HG02938 (cell line): Measurements from ENCODE around the gene PLGRKT.
"Not testable (repeated sequence)": the region's sequence is repeated elsewhere in the genome, so short reads cannot be mapped to it uniquely, and the experiment has no call there.

Experiments used
- ATAC-seq: cut with Tn5 transposase; IDR thresholded peaks from one replicate; pipeline ENCODE4 v1.9.1; 2021; ENCODE audit warnings: mild to moderate bottlenecking, moderate library complexity; ENCODE audit not compliant: unreplicated experiment

PLGRKT gene

GRCh38 chr9:5433328-5433727 is 4.4 kb downstream of the PLGRKT start:
- ATAC-seq, result not testable (repeated sequence)

GRCh38 chr9:5432890-5433289 is 4.8 kb downstream of the PLGRKT start:
- not testable (repeated sequence) for ATAC-seq

GRCh38 chr9:5430912-5431311 is 6.8 kb downstream of the PLGRKT start:
- ATAC-seq, result no peak

- no peak for ATAC-seq
These were observed 7.7 kb downstream of the PLGRKT start for GRCh38 chr9:5429873-5430564.

- no peak for ATAC-seq
These were observed 8.8 kb downstream of the PLGRKT start for GRCh38 chr9:5428794-5429528.

GRCh38 chr9:5428172-5428571 is 9.6 kb downstream of the PLGRKT start:
- ATAC-seq, result no peak

GRCh38 chr9:5427005-5427404 is 10.7 kb downstream of the PLGRKT start:
- no peak for ATAC-seq

- no peak for ATAC-seq
These were observed 12.6 kb downstream of the PLGRKT start for GRCh38 chr9:5425006-5425628.

- ATAC-seq, result no peak
These were observed 15.4 kb downstream of the PLGRKT start for GRCh38 chr9:5422276-5422675.

GRCh38 chr9:5421163-5421562 is 16.6 kb downstream of the PLGRKT start:
- ATAC-seq, result no peak

GRCh38 chr9:5419987-5420386 is 17.7 kb downstream of the PLGRKT start:
- ATAC-seq, result no peak

- no peak for ATAC-seq
These were observed 19.2 kb downstream of the PLGRKT start for GRCh38 chr9:5418481-5418880.

DNA sequence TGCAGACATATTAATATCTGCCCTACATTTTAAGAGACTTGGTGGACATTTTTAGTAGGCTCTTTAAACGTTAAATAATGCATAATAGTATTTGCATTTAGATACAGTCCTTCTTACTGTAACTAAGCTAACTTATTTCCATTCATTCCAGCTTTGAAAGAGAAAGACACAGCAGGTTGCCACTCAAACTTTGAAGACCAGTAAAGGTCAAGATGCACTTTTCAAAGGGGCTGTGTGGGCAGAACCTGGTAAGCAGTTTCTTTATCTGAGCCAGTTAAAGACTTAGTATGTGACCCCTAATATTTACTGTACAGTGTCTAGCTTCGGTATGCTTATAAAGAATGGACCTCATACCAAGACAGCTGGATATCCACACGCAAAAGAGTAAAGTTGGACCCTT is 20.8 kb downstream of the PLGRKT start:
- ATAC-seq, result no peak

- no peak for ATAC-seq
These were observed 29.1 kb downstream of the PLGRKT start for GRCh38 chr9:5408596-5408995.

GRCh38 chr9:5402217-5402616 is 35.5 kb downstream of the PLGRKT start:
- no peak for ATAC-seq

- ATAC-seq, result not testable (repeated sequence)
These were observed 40.2 kb downstream of the PLGRKT start for GRCh38 chr9:5397547-5397946.

DNA sequence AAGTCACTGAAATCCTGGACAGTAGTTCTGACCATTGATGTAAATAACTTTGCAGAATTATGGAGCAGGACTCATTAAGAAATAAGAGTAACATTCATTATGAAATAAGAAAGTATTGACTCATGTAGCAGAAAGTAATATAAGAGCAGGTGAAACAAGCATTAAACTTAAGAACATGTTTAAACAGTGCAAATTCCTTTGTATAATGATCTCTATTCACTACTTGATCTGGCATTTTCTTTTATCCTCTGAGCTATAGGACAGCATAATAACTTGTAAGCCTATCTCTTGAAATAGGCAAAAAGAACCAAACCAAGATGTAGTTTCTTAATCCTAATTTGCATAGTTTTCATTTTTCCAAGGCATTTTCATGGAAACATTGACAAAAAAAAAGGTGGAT is 42.3 kb downstream of the PLGRKT start:
- ATAC-seq, result no peak

DNA sequence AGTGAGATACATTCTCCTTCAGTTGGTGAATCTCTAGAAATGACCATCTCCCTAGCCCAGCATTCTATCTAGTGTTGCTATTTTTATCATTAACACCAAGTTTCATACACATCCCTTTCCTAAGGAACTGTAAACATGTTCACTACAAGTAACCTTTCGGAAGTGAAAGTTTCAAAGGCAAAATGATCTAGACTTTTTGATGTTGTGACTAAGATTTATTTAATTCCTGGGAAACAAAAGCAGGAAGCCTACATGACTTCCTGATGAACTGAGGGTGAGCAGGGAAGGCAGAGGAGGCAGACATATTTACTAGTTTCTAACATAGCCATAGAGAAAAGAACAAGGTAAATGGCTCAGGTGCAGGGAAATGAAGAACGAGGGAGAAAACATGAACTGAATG is 43.7 kb downstream of the PLGRKT start:
- ATAC-seq, result not testable (repeated sequence)

DNA sequence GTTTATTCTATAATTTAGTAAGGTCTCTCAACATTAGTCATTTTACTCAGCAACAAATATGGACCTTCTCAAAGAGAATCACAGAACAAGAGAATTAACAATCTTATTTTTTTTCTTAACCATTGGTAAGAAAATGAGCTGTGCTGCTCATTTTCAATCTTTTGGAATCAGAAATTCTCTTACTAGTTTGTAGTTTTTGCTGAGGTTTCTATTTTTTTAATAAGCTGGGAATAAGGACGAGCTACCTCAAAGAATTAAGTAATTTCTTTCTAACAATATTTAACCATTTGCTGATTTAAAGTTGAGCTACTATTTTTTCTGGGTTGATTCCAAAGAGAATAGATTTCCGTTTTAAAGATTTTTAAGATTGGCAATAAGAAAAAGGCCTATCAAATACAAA is 44.2 kb downstream of the PLGRKT start:
- ATAC-seq, result no peak

DNA sequence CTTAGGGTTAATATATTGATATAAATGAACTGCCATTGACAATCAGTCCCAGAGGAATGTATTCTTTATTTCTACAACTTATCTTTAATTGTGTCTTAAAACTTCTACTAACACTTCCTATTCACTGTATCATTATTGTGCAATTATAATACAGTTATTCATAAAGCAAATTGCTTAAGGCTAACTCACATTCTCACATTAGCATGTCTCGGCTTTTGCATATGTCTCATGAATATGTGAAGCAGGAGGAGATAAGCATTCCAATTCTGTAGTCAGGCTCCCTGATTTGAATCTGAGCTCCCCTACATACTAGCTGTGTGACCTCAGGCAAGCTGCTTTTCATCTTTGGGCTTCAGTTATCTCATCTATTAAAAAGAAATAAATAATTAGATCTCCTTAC is 45.4 kb downstream of the PLGRKT start:
- no peak for ATAC-seq

- peak; percentile 64 for ATAC-seq
These were observed 48.5 kb downstream of the PLGRKT start for GRCh38 chr9:5389109-5389732.
